HG02759 (cell line): ENCODE data around the gene GIGYF2.
"Not testable (repeated sequence)": the region's sequence is repeated elsewhere in the genome, so short reads cannot be mapped to it uniquely, and the experiment has no call there.

Experiments
- ATAC-seq: cut with Tn5 transposase; IDR thresholded peaks from one replicate; pipeline ENCODE4 v1.9.1; 2021; ENCODE audit warnings: mild to moderate bottlenecking, moderate library complexity; ENCODE audit not compliant: unreplicated experiment

GIGYF2 gene

DNA sequence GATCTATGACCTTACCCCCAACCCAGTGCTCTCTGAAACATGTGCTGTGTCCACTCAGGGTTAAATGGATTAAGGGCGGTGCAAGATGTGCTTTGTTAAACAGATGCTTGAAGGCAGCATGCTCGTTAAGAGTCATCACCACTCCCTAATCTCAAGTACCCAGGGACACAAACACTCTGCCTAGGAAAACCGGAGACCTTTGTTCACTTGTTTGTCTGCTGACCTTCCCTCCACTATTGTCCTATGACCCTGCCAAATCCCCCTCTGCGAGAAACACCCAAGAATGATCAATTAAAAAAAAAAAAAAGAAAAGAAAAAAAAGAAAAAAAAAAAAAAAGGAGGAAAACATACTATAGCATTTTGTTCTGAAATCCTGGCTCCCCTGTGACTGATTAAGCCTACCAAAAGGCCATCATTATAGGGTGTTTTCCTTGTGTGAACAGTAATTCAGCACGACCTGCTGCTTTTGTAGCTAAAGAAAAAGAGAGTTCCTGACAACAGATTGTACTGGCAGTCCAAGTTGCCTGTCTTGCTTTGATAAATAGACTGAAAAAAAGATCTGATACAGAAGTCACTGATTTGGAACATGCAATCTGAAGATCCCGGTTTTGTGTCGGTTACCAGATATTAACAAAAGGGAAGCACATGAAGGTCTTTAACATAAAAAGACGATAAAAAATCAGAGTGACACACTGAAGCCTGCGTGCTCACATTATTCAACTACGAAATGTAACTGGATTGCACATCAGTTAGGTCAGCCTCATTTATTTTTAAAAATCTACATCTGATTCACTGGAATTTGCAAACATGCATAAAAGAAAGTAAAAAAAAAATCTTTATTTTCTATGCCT lies 210.0 kb downstream of the GIGYF2 start:
- ATAC-seq: not testable (repeated sequence)

DNA sequence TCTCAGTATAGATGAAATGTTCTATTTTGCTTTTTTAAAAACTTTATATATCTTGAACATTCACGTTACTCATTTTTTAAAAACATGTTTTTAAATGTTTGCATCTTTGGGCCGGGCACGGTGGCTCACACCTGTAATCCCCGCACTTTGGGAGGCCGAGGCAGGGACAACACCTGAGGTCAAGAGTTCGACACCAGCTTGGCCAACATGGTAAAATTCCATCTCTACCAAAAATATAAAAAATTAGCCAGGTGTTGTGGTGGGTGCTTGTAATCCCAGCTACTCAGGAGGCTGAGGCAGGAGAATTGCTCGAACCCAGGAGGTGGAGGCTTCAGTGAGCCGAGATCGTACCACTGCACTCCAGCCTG lies 210.6 kb downstream of the GIGYF2 start:
- ATAC-seq: not testable (repeated sequence)

DNA sequence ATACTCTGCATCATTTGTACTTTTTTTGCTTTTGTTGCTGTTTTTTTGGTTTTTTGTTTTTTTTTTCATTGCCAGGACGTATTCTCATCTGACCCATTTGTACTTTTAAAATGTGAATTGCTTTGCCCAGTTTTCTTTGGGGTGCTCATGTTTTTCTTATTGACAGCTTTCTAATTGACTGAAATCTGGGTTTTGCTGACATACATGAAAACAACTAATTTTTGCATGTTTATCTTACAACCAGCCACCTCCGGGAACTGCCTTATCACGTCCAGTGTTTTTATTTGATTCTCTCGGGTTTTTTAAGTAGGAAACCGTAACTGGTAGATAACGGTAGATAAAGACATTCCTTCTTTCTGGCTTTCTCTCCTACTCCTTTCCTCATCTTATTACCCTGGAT lies 211.6 kb downstream of the GIGYF2 start:
- no peak for ATAC-seq
